Testis (tissue), 3 donors: ENCODE results near the gene GTSE1. TPM values are rescaled to one million over a fixed set of nuclear protein-coding genes. Genes with fewer than 3 reads are reported as not detected.

Experiments used
- DNase-seq: peaks from one replicate; pipeline ENCODE4 v3.0.0-alpha.2; 2019
- H3K27ac ChIP-seq, 2 donors: fragments of 200-600 bp; sonication (generic); one replicate each; pipeline ENCODE4 v1.5.1; 2019
- H3K27me3 ChIP-seq: fragments of 200-600 bp; sonication (generic); one replicate; pipeline ENCODE4 v1.5.1; 2019
- H3K36me3 ChIP-seq: fragments of 200-600 bp; sonication (generic); one replicate; pipeline ENCODE4 v1.5.1; 2017; ENCODE audit warnings: low read depth; ENCODE audit errors: missing control alignments
- H3K4me1 ChIP-seq: fragments of 200-600 bp; sonication (generic); one replicate; pipeline ENCODE4 v1.5.1; 2019
- H3K4me3 ChIP-seq, 2 donors: fragments of 200-600 bp; sonication (generic); one replicate each; pipeline ENCODE4 v1.5.1; 2017 to 2019
- H3K9me3 ChIP-seq: fragments of 200-600 bp; sonication (generic); one replicate; pipeline ENCODE4 v1.5.1; 2017
- POLR2A ChIP-seq: fragments of 450-650 bp; IDR thresholded peaks from one replicate; pipeline ENCODE4 v1.6.1; 2017; ENCODE audit warnings: antibody characterized with exemption, mild to moderate bottlenecking, moderate library complexity
- WGBS, 2 donors: methylation state at CpG; one replicate each; pipeline ENCODE4 v1.1.5; 2018; 5-methylcytosine and 5-hydroxymethylcytosine counted together
- intact Hi-C: fragments of 100-400 bp; cut with DNase I; formaldehyde crosslinking; loops from one replicate; pipeline ENCODE4 v1.15.1; 2023; ENCODE audit warnings: low total_unique reads
- polyA plus RNA-seq: library from polyadenylated mRNA; stranded (reverse); fragments of 350-450 nt; fragmentation: Illumina TruSeq; extraction: RNeasy Lipid Tissue Mini Kit (QIAGEN cat#74804); gene quantifications from one replicate; pipeline ENCODE4 v1.2.3, GENCODE V29; 2014; ENCODE audit warnings: low read depth, low replicate concordance; ENCODE audit not compliant: insufficient read depth
- total RNA-seq, 2 donors: library from RNA; depleted of rRNA; stranded (reverse); fragments of >200 nt; gene quantifications; one replicate each; pipeline ENCODE4 v1.2.3, GENCODE V29; 2016
- TF ChIP-seq, protein P1 (sequence below), 3 experiments: fragments of 450-650 bp in 2 of 3; fragments of 200-600 bp in 1 of 3; sonication (generic) in 1 of 3; IDR thresholded peaks; one replicate each; pipeline ENCODE4 v1.5.1; 2016 to 2019; ENCODE audit warnings: antibody characterized with exemption in 3 of 3, mild to moderate bottlenecking in 2 of 3, moderate library complexity in 1 of 3

Gene GTSE1
- total and polyA plus RNA-seq, 3 donors from 2014 or later = 9.0 to 22.9 (median 10.0) TPM

DNA sequence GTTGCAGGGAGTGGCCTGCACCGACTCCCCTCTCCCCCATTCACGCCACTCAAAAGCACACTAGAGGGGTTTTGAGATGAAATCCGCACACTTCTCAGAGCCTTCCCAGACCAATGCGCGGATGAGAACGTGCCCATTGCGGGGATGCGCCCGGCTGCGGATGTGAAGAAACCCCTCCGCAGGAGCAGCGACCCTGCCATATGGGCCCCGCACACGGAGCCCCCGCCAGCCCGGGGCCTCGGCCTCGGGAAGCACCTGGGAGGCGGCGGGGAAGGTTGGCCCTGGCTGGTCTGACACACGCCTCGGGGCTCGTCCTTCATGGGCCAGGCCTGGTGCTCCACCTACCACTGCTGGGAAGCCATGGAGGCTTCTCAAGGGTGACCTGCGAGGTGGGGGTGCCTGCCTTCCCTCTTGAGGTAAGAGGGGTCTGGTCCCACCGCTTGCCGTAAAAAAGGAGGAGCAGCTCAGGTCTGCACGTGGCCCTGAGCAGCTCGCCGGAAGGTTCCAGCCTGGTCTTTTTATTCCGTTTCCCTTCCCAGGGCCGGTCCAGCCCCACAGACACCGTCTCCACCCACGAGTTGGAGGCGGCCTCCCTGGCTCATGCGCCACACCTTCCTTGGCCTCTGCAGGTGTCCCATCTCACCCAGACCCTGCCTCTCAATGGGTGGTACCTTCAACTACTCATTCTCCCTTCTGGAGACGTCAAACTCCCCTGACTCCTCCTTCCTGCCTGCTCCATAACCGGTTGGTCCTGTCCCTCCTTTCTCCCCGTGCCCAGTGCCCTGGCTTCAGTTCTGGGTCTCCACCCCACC lies 78.2 kb downstream of the GTSE1 start:
- Histone ChIP-seq H3K9me3 (no peaks in the 10 kb centered on the region), H3K4me3 (peak overlapping the region in 1 of 2 donors; percentile 41), H3K36me3 (no peaks in the 10 kb centered on the region), H3K27me3 (no peaks in the 10 kb centered on the region), H3K4me1 (no peaks in the 10 kb centered on the region), H3K27ac (no peak overlapping the region)
- TF ChIP-seq, protein P1, sequence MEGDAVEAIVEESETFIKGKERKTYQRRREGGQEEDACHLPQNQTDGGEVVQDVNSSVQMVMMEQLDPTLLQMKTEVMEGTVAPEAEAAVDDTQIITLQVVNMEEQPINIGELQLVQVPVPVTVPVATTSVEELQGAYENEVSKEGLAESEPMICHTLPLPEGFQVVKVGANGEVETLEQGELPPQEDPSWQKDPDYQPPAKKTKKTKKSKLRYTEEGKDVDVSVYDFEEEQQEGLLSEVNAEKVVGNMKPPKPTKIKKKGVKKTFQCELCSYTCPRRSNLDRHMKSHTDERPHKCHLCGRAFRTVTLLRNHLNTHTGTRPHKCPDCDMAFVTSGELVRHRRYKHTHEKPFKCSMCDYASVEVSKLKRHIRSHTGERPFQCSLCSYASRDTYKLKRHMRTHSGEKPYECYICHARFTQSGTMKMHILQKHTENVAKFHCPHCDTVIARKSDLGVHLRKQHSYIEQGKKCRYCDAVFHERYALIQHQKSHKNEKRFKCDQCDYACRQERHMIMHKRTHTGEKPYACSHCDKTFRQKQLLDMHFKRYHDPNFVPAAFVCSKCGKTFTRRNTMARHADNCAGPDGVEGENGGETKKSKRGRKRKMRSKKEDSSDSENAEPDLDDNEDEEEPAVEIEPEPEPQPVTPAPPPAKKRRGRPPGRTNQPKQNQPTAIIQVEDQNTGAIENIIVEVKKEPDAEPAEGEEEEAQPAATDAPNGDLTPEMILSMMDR (IDR thresholded peaks at IDR 0.05) = no peak
- no peak for TF ChIP-seq POLR2A
- DNase-seq = no peak
- WGBS, 2 donors = 73 to 80% methylated on average over 9 to 38 of the region's 38 CpGs
- intact Hi-C loops = no loop called here

DNA sequence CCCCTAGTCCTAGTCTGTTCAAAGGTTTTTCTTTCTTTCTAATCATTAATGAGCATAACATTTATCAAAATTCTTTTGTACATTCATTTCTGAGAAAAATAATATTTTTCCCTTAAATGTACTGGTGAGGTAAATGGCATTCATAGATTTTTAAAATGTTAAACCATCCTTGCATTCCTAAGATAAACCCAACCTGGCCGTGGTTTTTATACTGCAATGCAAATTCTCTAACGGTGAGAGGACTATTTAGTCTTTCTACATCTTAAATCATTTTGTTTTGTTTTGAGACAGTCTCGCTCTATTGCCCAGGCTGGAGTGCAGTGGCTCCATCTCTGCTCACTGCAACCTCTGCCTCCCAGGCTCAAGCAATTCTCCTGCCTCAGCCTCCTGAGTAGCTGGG lies 79.4 kb downstream of the GTSE1 start:
- Histone ChIP-seq H3K36me3 (no peaks in the 10 kb centered on the region), H3K27me3 (no peaks in the 10 kb centered on the region), H3K9me3 (no peaks in the 10 kb centered on the region), H3K27ac (no peak overlapping the region), H3K4me1 (no peaks in the 10 kb centered on the region), H3K4me3 (no peak overlapping the region)
- TF ChIP-seq, protein P1 (IDR thresholded peaks at IDR 0.05) = no peak
- TF ChIP-seq POLR2A = no peak
- WGBS, 2 donors = 96 to 97% methylated on average over 3 of the region's 3 CpGs
- DNase-seq = no peak
- intact Hi-C loops = no loop called here

DNA sequence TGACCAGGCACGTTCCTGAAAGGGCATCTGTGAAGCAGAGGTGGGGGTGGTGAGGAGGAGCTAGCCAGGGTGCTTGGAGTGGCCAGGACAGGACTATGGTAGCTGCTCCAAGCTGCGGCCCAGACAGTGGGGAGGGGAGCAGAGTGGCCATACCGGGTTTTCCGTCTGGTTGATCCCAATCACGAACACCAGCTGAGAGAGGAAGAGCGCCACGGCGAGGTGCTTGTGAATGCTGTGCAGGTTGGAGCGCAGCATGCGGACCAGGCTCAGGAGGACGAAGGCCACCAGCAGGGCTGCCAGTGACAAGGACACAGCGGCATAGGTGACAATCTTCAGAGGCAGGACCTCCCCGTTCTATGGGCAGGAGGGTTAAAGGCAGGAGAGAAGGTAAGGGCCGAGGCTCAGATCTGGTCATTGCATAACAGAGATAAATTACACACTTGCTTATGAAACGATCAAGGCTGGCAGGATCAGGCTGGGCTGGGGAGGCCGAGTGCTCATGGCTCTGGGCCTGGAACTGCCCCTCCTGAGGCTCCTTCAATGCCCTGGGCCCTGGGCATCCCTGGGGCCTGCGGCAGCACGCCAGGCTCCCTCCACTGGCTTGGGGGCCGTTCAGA lies 80.3 kb downstream of the GTSE1 start:
- Histone ChIP-seq H3K9me3 (no peaks in the 10 kb centered on the region), H3K27ac (no peak overlapping the region), H3K36me3 (no peaks in the 10 kb centered on the region), H3K4me3 (no peak overlapping the region), H3K4me1 (no peaks in the 10 kb centered on the region), H3K27me3 (no peaks in the 10 kb centered on the region)
- DNase-seq = no peak
- intact Hi-C loops = no loop called here
- WGBS, 2 donors = 92 to 93% methylated on average over 18 to 19 of the region's 19 CpGs
- TF ChIP-seq, protein P1 (IDR thresholded peaks at IDR 0.05) = no peak
- TF ChIP-seq POLR2A = no peak

DNA sequence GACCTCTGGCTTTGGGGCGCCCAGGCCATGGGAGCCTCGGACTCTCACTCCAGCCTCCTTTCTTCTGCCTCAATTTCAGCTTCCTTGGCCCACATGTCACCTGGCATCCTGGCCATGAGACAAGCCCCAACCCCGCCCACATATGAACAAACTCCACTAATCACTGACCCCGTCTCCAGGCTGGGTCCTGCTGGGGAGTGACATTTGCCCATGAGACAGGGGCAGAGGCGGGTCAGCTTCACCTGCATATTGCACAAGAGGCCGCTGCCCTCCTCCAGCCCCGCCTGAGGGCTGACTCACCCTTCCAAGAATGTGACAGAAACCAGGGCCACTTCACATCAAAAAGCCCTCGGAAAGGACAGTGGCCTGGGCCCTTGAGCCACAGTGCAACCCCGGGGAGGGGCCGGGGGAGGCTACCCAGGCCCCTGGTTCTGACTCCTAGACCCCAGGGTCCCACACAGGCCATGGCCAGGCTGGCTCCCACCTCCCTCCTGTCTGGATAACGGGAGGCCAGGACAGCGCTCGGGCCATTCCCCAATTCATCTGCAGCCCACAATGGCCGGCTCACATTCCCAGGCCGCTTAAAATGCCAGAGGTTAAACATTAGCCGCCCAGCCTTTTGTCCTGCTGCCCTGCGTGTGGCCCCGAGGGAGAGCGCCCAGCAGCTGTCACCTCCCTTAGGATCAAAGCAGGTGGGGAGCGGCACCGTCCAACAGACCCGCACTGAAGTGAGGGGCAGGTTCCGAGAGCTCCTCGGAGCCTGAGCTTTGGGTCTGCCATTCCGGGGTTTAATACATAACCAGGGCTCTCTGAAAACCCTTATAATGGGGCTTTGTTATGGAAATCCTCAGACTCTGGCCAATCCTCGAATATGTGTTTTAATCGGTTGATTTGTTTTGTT lies 81.1 kb downstream of the GTSE1 start:
- Histone ChIP-seq H3K27ac (no peak overlapping the region), H3K27me3 (no peaks in the 10 kb centered on the region), H3K36me3 (no peaks in the 10 kb centered on the region), H3K4me1 (no peaks in the 10 kb centered on the region), H3K9me3 (no peaks in the 10 kb centered on the region), H3K4me3 (no peak overlapping the region)
- TF ChIP-seq, protein P1 (IDR thresholded peaks at IDR 0.05) = no peak
- TF ChIP-seq POLR2A = no peak
- intact Hi-C loops = no loop called here
- WGBS, 2 donors = 76 to 88% methylated on average over 16 to 27 of the region's 27 CpGs
- no peak for DNase-seq
